Renal cortical epithelial cell (primary cell): ENCODE results near the gene VEGFC. TPM values are rescaled to one million over a fixed set of nuclear protein-coding genes. Genes with fewer than 3 reads are reported as not detected.

Experiments
- DNase-seq: peaks from one replicate; pipeline ENCODE4 v3.0.0-alpha.2; 2011; ENCODE audit warnings: low read depth
- total RNA-seq: library from RNA; depleted of rRNA; stranded (reverse); fragments of >200 nt; gene quantifications from 2 replicates; pipeline ENCODE4 v1.2.3, GENCODE V29; 2014

VEGFC gene
- total RNA-seq, 1 donor from 2014 or later: 2.6 TPM

DNA sequence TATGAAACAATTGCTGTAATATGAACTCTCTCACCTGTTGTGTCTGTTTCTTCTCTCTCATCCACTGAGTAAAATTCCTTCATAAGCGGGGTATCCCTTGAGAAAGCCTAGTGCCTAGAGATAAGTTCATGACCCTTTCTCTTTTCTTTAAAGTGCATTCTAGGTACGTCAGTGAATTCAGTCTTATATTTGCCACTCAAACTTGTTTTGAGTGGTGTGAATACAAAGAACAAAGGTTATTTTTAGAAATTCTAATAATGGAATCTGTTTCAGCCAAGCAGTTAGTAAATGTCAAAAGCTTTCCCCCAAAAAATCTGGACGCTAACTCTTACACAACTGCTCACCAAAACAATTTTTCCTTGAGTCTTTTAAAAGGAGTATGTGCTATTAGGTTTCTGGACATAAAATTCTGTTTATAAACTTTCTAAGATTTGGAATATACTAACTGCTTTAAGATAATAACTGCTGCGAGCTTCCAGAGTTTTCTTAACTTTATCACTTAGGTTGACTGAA, 112.0 kb downstream of the VEGFC start:
- DNase-seq: no peak

DNA sequence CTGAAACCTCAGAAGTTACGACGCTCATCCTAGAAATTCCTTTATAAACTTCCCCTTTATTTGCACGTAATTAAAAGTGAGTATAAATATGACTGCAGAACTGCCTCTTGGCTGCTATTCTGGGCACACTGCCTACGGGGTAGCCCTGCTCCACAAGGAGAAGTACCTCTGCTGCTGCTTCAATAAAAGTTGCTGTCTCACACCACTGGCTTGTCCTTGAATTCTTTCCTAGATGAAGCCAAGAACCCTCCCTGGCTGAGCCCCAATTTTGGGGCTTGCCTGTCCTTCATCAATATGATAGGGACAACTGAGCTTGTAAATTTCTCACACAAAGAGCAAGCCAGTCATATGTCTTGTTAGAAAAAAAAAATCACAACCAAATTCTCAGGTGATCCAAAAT, 115.8 kb downstream of the VEGFC start:
- no peak for DNase-seq

- DNase-seq: no peak
Observed at GRCh38 chr4:176675810-176676209, 116.9 kb downstream of the VEGFC start.

DNA sequence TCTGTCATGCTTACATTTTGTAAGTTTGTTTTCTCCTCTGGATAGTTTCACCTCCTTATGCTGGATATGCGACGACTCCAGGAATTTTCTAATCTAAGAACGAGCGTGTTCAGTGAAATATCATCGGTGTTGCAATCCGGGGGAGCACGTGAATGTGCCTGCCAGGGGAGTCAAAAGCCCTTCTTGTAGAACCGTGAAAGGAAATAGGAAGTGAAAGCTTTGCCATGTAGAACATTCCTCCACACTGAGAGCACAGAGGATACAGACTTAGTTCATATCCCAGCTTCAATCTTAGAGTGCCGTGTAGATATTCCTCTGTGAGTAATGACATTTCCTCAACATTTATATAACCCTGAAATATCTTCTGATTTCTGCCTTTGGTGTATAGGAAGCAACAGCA, 121.2 kb downstream of the VEGFC start:
- DNase-seq: no peak

DNA sequence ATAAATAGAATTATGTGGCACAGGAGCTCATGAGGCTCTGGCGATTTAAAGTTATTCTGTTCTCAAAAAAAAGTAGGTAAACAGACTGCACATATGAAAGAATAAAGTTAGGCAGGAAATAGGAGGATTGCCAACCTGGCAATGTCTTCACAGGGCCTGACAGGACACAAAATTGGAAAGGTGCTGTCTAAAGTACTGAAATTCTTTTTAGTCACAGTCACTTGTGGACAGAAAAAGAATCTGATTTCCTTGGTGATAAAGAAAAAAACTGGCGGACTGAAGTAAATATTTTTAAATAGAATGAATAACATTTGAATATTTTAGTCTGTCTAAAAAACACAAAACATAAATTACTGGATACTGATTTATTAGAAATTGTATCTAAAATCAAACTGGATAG, 124.4 kb downstream of the VEGFC start:
- peak; percentile 2 for DNase-seq

DNA sequence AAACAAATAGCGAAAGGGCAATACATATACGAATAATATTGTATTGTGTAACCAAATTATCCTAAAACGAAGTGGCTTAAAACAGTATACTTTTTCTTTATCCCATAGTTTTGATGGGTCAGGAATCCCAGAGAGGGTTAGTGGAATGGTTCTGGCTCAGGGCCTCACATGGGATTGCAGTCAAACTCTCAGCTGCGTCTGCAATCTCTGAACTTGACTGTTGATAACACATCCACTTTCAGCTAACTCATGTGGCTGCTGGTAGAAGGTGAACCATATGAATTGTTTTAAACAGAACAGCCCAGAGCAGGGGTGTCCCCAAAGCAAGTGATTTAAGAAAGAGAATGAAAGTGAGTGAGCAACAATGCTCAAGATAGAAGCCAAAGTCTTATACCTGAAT, 127.8 kb downstream of the VEGFC start:
- DNase-seq: no peak

- DNase-seq: no peak
Observed at GRCh38 chr4:176660561-176660960, 132.2 kb downstream of the VEGFC start.

GRCh38 chr4:176656108-176656507, 136.6 kb downstream of the VEGFC start:
- no peak for DNase-seq

DNA sequence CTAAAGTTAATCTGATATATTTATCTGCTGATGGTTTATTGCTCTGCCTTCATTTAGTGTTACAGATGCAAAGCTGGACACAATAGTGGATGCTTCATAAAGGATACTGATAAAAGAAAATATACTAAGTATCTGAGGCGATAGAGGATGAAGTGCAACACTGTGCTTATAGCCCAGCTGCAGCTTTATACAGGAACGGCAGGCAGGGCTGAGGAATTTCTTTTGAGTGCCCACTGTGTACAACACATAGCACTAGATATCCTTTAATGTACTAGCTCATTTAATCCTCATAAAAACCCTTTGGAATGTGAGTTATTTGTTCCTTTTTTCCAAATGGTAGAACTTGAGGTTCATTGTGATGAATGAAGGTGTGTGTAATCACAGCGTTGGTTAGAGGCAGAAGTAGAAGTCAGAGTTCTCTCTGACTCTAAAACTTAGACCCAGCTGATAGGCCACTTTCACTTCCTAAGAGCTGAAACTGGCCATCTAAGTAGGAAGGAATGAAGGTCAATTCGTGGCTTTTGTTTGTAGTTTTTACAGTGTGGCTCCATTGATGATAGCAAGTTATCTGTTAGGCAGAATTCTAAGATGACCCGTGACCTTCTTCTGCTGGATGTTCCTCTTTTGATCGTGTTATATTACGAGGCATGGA, 138.0 kb downstream of the VEGFC start:
- no peak for DNase-seq

- no peak for DNase-seq
Observed at GRCh38 chr4:176653401-176654220, 139.1 kb downstream of the VEGFC start.

GRCh38 chr4:176646311-176646710, 146.4 kb downstream of the VEGFC start:
- DNase-seq: no peak

DNA sequence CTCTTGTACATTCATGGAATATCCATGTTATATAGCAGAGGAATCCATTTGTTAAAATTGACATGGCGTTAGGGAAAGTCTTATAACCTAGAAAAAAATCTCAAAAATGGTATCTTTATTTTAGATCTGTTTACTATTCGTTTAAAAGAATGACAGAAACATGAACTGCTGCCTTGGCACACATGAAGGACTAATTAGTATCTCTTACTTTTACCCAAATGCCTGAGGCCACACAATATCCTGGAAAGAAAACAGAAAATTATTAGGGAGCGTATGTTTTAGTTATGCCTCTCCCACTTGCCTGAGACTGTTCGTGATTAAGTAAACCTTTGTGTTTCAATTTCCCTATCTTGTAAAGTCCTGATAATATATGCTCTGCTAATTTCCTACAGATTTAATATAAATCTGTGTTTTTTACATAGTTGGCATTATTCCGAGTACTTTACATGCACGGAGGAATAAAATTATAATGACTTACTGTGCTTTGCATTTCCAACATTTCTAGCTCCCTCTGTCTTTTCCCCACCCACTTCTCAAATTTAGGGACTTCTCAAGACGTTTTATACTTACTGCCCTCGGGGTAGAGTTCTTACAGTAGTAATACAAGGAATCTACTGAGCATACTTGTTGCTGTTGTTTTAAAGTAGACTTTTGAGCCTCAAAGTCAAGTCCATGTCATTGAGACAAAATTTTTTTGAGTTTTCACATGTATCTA, 147.3 kb downstream of the VEGFC start:
- no peak for DNase-seq

DNA sequence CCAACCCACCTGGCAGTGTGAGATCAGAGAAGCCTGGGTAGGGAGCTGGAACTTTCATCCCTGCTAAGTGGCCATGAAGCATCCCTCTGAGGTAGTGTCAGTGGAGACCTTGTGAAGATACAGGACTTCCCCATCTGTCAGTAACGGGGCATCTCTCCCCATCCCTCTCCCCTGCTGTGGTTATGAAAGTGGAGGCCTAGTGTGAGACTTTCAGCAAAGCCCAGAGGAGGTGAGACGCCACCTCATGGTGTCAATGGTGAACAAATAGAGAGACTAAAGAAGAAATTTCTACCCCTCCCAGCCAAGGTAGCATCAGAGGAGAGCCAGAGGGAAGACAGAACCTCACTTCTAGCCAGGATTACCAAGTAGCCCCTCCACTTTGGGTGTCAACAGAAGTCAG, 150.2 kb downstream of the VEGFC start:
- DNase-seq: no peak

GRCh38 chr4:176641237-176641636, 151.5 kb downstream of the VEGFC start:
- DNase-seq: no peak

DNA sequence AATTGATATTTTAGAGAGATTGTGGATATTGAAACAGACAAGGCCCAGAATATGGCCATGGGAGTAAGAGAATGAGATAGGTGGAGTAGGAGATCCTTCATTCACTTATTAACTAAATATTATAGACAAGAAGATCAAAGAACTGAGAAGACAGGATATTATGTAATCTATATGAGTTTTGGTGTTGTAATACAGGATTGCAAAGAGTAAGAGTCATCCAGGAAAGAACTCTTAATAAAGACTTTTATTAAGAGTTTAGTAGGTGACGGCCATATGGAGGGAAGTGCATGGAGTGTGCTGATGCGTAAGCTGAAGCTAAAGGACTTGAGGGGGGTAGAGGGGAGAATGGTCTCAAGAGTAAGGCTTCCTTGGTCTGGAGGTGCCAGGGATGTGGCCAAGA, 153.7 kb downstream of the VEGFC start:
- DNase-seq: peak; percentile 15

DNA sequence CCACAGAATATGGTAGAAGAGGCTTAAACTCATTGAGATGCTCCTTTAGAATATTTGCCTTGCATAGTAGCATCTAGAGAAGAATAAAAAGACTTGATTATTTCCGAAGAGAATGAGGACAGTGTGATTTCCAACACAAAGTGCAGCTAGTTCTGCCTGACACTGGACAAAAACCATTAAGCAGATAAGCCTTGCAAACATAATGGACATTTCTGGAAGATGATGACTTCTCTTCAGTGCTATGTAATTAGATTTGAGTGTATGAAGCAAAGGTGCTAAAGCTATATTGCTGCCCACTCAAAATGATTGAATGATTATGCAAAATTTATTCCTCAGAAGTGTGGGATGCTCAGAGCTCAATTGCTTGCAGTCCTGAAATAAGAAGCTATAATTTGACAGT, 156.4 kb downstream of the VEGFC start:
- DNase-seq: no peak

GRCh38 chr4:176635372-176636261, 157.1 kb downstream of the VEGFC start:
- DNase-seq: peak; percentile 42
